ENCODE results near the gene STK26. TPM values are rescaled to one million over a fixed set of nuclear protein-coding genes. Genes with fewer than 3 reads are reported as not detected.

The STK26 gene
- total and polyA plus RNA-seq, 2 of the 13 experiments (the other 11 are each of a cell fraction or from before 2014, with no cell fraction given) = 16.9 to 47.9 TPM

- H4K20me1 ChIP-seq (ENCODE audit: insufficient read depth, low read length) = 0 out of 2 replicates have a peak, but pooled peaks cover 2% of the 10 kb centered on the region
- ATAC-seq (no peak), FAIRE-seq (no peak), DNase-seq (ENCODE audit: low spot score) (no peak)
- no TSS peak for BruUV-seq (replicated peaks)
- no peaks in the 10 kb centered on the region for H3K9me3 ChIP-seq (ENCODE audit: low read length)
- H3K4me2 ChIP-seq (ENCODE audit: low read depth, low read length) = no peak overlapping the region
- H3K4me1 ChIP-seq (ENCODE audit: insufficient read depth, low read length) = peaks cover 12% of the 10 kb centered on the region
- no peaks in the 10 kb centered on the region for H3K27me3 ChIP-seq (ENCODE audit: control insufficient read depth in 1 of 2, insufficient read depth in 2 of 2, low read length in 2 of 2)
- H3K9ac ChIP-seq (ENCODE audit: insufficient read depth, low read depth, low read length) = no peak overlapping the region
- TF ChIP-seq ELF4 (CRISPR knock-in tag; IDR thresholded peaks at IDR 0.05; ENCODE audit: borderline replicate concordance) = no peak
- TF ChIP-seq ZNF143 (CRISPR knock-in tag; IDR thresholded peaks at IDR 0.05) = no peak
- no peak for TF ChIP-seq MXD1 (CRISPR knock-in tag; IDR thresholded peaks at IDR 0.05)
- TF ChIP-seq ZKSCAN1 (IDR thresholded peaks at IDR 0.05; ENCODE audit: low read length) = no peak
- TF ChIP-seq NBN (conservative IDR thresholded peaks at IDR 0.05) = no peak
- no peak for TF ChIP-seq TFDP1 (CRISPR knock-in tag; IDR thresholded peaks at IDR 0.05; ENCODE audit: borderline replicate concordance)
- TF ChIP-seq BHLHE40 (IDR thresholded peaks at IDR 0.05; ENCODE audit: low read length) = no peak
- no peak for TF ChIP-seq ZNF20 (CRISPR knock-in tag; IDR thresholded peaks at IDR 0.05)
- no peak for TF ChIP-seq KDM5A (IDR thresholded peaks at IDR 0.05; ENCODE audit: borderline replicate concordance, low read length)
- no peak for TF ChIP-seq TFE3 (CRISPR knock-in tag; IDR thresholded peaks at IDR 0.05)
- TF ChIP-seq KAT7 (CRISPR knock-in tag; IDR thresholded peaks at IDR 0.05; ENCODE audit: borderline replicate concordance) = no peak
- in situ Hi-C loops (cut with HindIII; ENCODE audit: extremely low pct_ligation_motif_present, low pct_unique_long_range_greater_than_20kb) = no loop called here
- H3K79me2 ChIP-seq (ENCODE audit: insufficient read depth, low read length) = peaks cover 50% of the 10 kb centered on the region
- intact Hi-C loops (cut with micrococcal nuclease; ENCODE audit: unreplicated experiment) = no loop called here
- ChIA-PET CTCF (ENCODE audit: low intra/inter-chr PET ratio, low total read pairs) (no interaction called here), POLR2A (no interaction called here)
- no peak overlapping the region for H3K4me3 ChIP-seq (replicated peaks in 1 of 3; ENCODE audit: insufficient read depth in 1 of 3, low read depth in 2 of 3, low read length in 3 of 3)
- 94% methylated on average over 4 of the region's 4 CpGs for WGBS (ENCODE audit: low lambda C conversion rate)
- no peak overlapping the region for H2AFZ ChIP-seq (ENCODE audit: low read length)
- no peak overlapping the region for H3K27ac ChIP-seq (ENCODE audit: extremely low read length, insufficient read depth, low read length)
- no peaks in the 10 kb centered on the region for H3K36me3 ChIP-seq (replicated peaks in 1 of 2; ENCODE audit: control insufficient read depth in 1 of 2, insufficient read depth in 2 of 2, low read length in 2 of 2)
These were observed 17.9 kb downstream of the STK26 start for GRCh38 chrX:132041015-132041414.
